A549 treated with AZD2906 at 1 μM for 4 hours (cell line): ENCODE data around the gene ZNF391. TPM values are rescaled to one million over a fixed set of nuclear protein-coding genes. Genes with fewer than 3 reads are reported as not detected.

ENCODE experiments used
- total RNA-seq: library from RNA; stranded (reverse); fragments of 200-300 nt; extraction: Qiagen RNA extraction; gene quantifications from 5 replicates; pipeline ENCODE4 v1.2.3, GENCODE V29; 2022

The ZNF391 gene
- 0.11 to 0.34 TPM (median 0.23 TPM) in 5 replicates for total RNA-seq

GRCh38 chr6:27388293-27389197 lies at the start of gene ZNF391:
TSS of gene ZNF391 (plus strand) at chr6:27388759. CDS start at chr6:27400371, 11,612 bp downstream.

Other genes with a start within 250 kb of the ZNF391 start
- gene PRSS16, start 141.1 kb upstream of the ZNF391 start, total RNA-seq = 3.2 to 3.5 TPM (median 3.5 TPM) in 5 replicates
- gene POM121L2, start 76.5 kb upstream of the ZNF391 start, total RNA-seq = not detected in 5 replicates
- gene ZNF184, start 84.3 kb downstream of the ZNF391 start, total RNA-seq = 2.2 to 3.4 TPM (median 2.6 TPM) in 5 replicates